Measurements from ENCODE around the gene SUPT16H. TPM values are rescaled to one million over a fixed set of nuclear protein-coding genes. Genes with fewer than 3 reads are reported as not detected.

Gene SUPT16H
- total RNA-seq, 4 donors from 2014 or later = 47.5 to 69.0 (median 60.7) TPM

GRCh38 chr14:21326972-21327371, 56.8 kb downstream of the SUPT16H start:
- Histone ChIP-seq H3K27ac (no peak overlapping the region), H3K27me3 (no peaks in the 10 kb centered on the region), H3K9me3 (no peaks in the 10 kb centered on the region), H3K36me3 (no peaks in the 10 kb centered on the region), H3K4me1 (no peaks in the 10 kb centered on the region), H3K4me3 (no peak overlapping the region)
- no peak for TF ChIP-seq EP300 (IDR thresholded peaks at IDR 0.05)
- TF ChIP-seq, protein P1, sequence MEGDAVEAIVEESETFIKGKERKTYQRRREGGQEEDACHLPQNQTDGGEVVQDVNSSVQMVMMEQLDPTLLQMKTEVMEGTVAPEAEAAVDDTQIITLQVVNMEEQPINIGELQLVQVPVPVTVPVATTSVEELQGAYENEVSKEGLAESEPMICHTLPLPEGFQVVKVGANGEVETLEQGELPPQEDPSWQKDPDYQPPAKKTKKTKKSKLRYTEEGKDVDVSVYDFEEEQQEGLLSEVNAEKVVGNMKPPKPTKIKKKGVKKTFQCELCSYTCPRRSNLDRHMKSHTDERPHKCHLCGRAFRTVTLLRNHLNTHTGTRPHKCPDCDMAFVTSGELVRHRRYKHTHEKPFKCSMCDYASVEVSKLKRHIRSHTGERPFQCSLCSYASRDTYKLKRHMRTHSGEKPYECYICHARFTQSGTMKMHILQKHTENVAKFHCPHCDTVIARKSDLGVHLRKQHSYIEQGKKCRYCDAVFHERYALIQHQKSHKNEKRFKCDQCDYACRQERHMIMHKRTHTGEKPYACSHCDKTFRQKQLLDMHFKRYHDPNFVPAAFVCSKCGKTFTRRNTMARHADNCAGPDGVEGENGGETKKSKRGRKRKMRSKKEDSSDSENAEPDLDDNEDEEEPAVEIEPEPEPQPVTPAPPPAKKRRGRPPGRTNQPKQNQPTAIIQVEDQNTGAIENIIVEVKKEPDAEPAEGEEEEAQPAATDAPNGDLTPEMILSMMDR (IDR thresholded peaks at IDR 0.05) = no peak
- TF ChIP-seq POLR2A (IDR thresholded peaks at IDR 0.05) = no peak
- WGBS, 2 donors = 91 to 95% methylated on average over 1 of the region's 1 CpG
- DNase-seq (ENCODE audit: low spot score in 2 of 2) = no peak

- no peak for DNase-seq (ENCODE audit: low spot score in 2 of 2)
- WGBS, 2 donors = 46 to 71% methylated on average over 2 of the region's 2 CpGs
- Histone ChIP-seq H3K9me3 (no peaks in the 10 kb centered on the region), H3K27me3 (no peaks in the 10 kb centered on the region), H3K36me3 (no peaks in the 10 kb centered on the region), H3K4me3 (no peak overlapping the region), H3K27ac (no peak overlapping the region), H3K4me1 (no peaks in the 10 kb centered on the region)
- TF ChIP-seq POLR2A (IDR thresholded peaks at IDR 0.05) (no peak), EP300 (IDR thresholded peaks at IDR 0.05) (no peak)
- TF ChIP-seq, protein P1 (IDR thresholded peaks at IDR 0.05) = no peak
These were observed 61.1 kb downstream of the SUPT16H start for GRCh38 chr14:21322716-21323115.

- Histone ChIP-seq H3K4me3 (no peak overlapping the region), H3K27me3 (no peaks in the 10 kb centered on the region), H3K27ac (no peak overlapping the region), H3K4me1 (no peaks in the 10 kb centered on the region), H3K9me3 (no peaks in the 10 kb centered on the region), H3K36me3 (no peaks in the 10 kb centered on the region)
- DNase-seq (ENCODE audit: low spot score in 2 of 2) = no peak
- WGBS, 2 donors = 86 to 90% methylated on average over 2 of the region's 2 CpGs
- TF ChIP-seq POLR2A (IDR thresholded peaks at IDR 0.05) (no peak), EP300 (IDR thresholded peaks at IDR 0.05) (no peak)
These were observed 62.9 kb downstream of the SUPT16H start for GRCh38 chr14:21320913-21321312.

- TF ChIP-seq POLR2A (IDR thresholded peaks at IDR 0.05) (no peak), EP300 (IDR thresholded peaks at IDR 0.05) (no peak)
- TF ChIP-seq, protein P1 (IDR thresholded peaks at IDR 0.05) = no peak
- no peak overlapping the region for H3K27ac ChIP-seq
- H3K36me3 ChIP-seq = no peaks in the 10 kb centered on the region
- H3K4me3 ChIP-seq = no peak overlapping the region
- no peaks in the 10 kb centered on the region for H3K9me3 ChIP-seq
- H3K4me1 ChIP-seq = no peaks in the 10 kb centered on the region
- WGBS, 2 donors = 41 to 47% methylated on average over 3 of the region's 3 CpGs
- peaks cover 0 to 5% of the 10 kb centered on the region in 2 donors for H3K27me3 ChIP-seq
- DNase-seq (ENCODE audit: low spot score in 2 of 2) = no peak
These were observed 66.4 kb downstream of the SUPT16H start for GRCh38 chr14:21317398-21317797.

DNA sequence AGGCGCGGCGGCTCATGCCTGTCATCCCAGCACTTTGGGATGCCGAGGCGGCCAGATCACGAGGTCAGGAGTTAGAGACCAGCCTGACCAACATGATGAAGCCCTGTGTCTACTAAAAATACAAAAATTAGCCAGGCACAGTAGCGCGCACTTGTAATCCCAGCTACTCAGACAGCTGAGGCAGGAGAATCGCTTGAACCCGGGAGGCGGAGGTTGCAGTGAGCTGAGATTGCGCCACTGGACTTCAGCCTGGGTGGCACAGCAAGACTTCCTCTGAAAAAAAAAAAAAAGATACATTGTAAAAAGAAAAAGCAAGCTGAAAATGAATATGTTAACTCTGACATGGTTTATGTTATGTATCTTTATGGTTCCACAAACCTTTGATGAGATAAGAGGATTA, 70.3 kb downstream of the SUPT16H start:
- peaks cover 0 to 5% of the 10 kb centered on the region in 2 donors for H3K27me3 ChIP-seq
- H3K27ac ChIP-seq = no peak overlapping the region
- no peaks in the 10 kb centered on the region for H3K36me3 ChIP-seq
- TF ChIP-seq, protein P1 (IDR thresholded peaks at IDR 0.05) = no peak
- TF ChIP-seq POLR2A (IDR thresholded peaks at IDR 0.05) = no peak
- no peak for TF ChIP-seq EP300 (IDR thresholded peaks at IDR 0.05)
- WGBS, 2 donors = 89 to 91% methylated on average over 12 of the region's 12 CpGs
- no peaks in the 10 kb centered on the region for H3K4me1 ChIP-seq
- no peak for DNase-seq (ENCODE audit: low spot score in 2 of 2)
- H3K4me3 ChIP-seq = no peak overlapping the region
- no peaks in the 10 kb centered on the region for H3K9me3 ChIP-seq

- no peak for DNase-seq (ENCODE audit: low spot score in 2 of 2)
- TF ChIP-seq POLR2A (IDR thresholded peaks at IDR 0.05) (no peak), EP300 (IDR thresholded peaks at IDR 0.05) (no peak)
- TF ChIP-seq, protein P1 (IDR thresholded peaks at IDR 0.05) = no peak
- H3K9me3 ChIP-seq = no peaks in the 10 kb centered on the region
- 64 to 68% methylated on average over 2 of the region's 2 CpGs for WGBS, 2 donors
- H3K27me3 ChIP-seq = peaks cover 0 to 5% of the 10 kb centered on the region in 2 donors
- H3K27ac ChIP-seq = no peak overlapping the region
- no peaks in the 10 kb centered on the region for H3K4me1 ChIP-seq
- H3K36me3 ChIP-seq = no peaks in the 10 kb centered on the region
- H3K4me3 ChIP-seq = no peak overlapping the region
These were observed 72.2 kb downstream of the SUPT16H start for GRCh38 chr14:21311614-21312013.
